ENCODE data around the gene TMEM131.
"Not testable (repeated sequence)": the region's sequence is repeated elsewhere in the genome, so short reads cannot be mapped to it uniquely, and the experiment has no call there.

Gene TMEM131

GRCh38 chr2:97853057-97853456 is 142.7 kb downstream of the TMEM131 start:
- DNase-seq: not testable (repeated sequence)

- no peak for DNase-seq
These were observed 144.6 kb downstream of the TMEM131 start for GRCh38 chr2:97851172-97851571.

GRCh38 chr2:97849881-97850528 is 145.7 kb downstream of the TMEM131 start:
- DNase-seq: no peak

GRCh38 chr2:97848306-97848705 is 147.4 kb downstream of the TMEM131 start:
- no peak for DNase-seq

- not testable (repeated sequence) for DNase-seq
These were observed 149.0 kb downstream of the TMEM131 start for GRCh38 chr2:97846716-97847115.

- no peak for DNase-seq
These were observed 149.9 kb downstream of the TMEM131 start for GRCh38 chr2:97845818-97846217.

GRCh38 chr2:97845133-97845532 is 150.6 kb downstream of the TMEM131 start:
- DNase-seq: no peak

GRCh38 chr2:97844311-97844859 is 151.4 kb downstream of the TMEM131 start:
- no peak for DNase-seq

- no peak for DNase-seq
These were observed 155.6 kb downstream of the TMEM131 start for GRCh38 chr2:97840198-97840597.

- no peak for DNase-seq
These were observed 161.1 kb downstream of the TMEM131 start for GRCh38 chr2:97834610-97835009.

GRCh38 chr2:97831121-97831520 is 164.6 kb downstream of the TMEM131 start:
- no peak for DNase-seq

GRCh38 chr2:97829255-97829654 is 166.5 kb downstream of the TMEM131 start:
- DNase-seq: not testable (repeated sequence)

- DNase-seq: not testable (repeated sequence)
These were observed 168.7 kb downstream of the TMEM131 start for GRCh38 chr2:97827013-97827412.

GRCh38 chr2:97826266-97826847 is 169.4 kb downstream of the TMEM131 start:
- not testable (repeated sequence) for DNase-seq

- not testable (repeated sequence) for DNase-seq
These were observed 171.7 kb downstream of the TMEM131 start for GRCh38 chr2:97824011-97824410.

- not testable (repeated sequence) for DNase-seq
These were observed 173.9 kb downstream of the TMEM131 start for GRCh38 chr2:97821862-97822261.

GRCh38 chr2:97819754-97820153 is 176.0 kb downstream of the TMEM131 start:
- no peak for DNase-seq

GRCh38 chr2:97816411-97816810 is 179.3 kb downstream of the TMEM131 start:
- no peak for DNase-seq

- no peak for DNase-seq
These were observed 182.8 kb downstream of the TMEM131 start for GRCh38 chr2:97812931-97813330.

GRCh38 chr2:97808816-97809215 is 186.9 kb downstream of the TMEM131 start:
- DNase-seq: no peak

- peak; percentile 32 for DNase-seq
These were observed 188.8 kb downstream of the TMEM131 start for GRCh38 chr2:97806738-97807618.

GRCh38 chr2:97805776-97806175 is 190.0 kb downstream of the TMEM131 start:
- no peak for DNase-seq

GRCh38 chr2:97801028-97801427 is 194.7 kb downstream of the TMEM131 start:
- DNase-seq: no peak

Data from NCI-H2081 treated with DMSO at 0.1 percent for 48 hours (cell line).